ENCODE results near the gene ELK3.

Gene ELK3

GRCh38 chr12:96261557-96261956 lies 67.4 kb downstream of the ELK3 start:
- H3K27ac ChIP-seq (replicated peaks): no peak overlapping the region
- DNase-seq (ENCODE audit: low read depth in 1 of 2, low spot score in 1 of 2): no peak
- no peaks in the 10 kb centered on the region for H3K27me3 ChIP-seq (ENCODE audit: insufficient read depth, poor library complexity, severe bottlenecking)
- TF ChIP-seq REST (IDR thresholded peaks at IDR 0.05; ENCODE audit: insufficient replicate concordance, low read depth) (no peak), GABPA (IDR thresholded peaks at IDR 0.05; ENCODE audit: low read depth) (no peak), SPI1 (IDR thresholded peaks at IDR 0.05; ENCODE audit: borderline replicate concordance, low read depth) (no peak), POLR2AphosphoS5 (IDR thresholded peaks at IDR 0.05; ENCODE audit: low read depth) (no peak), CTCF (IDR thresholded peaks at IDR 0.05; ENCODE audit: insufficient read depth, low read length) (no peak)
- H3K4me3 ChIP-seq (replicated peaks; ENCODE audit: insufficient read depth, low read length): no peak overlapping the region

- no peak for TF ChIP-seq GABPA (IDR thresholded peaks at IDR 0.05; ENCODE audit: low read depth)
- TF ChIP-seq SPI1 (IDR thresholded peaks at IDR 0.05; ENCODE audit: borderline replicate concordance, low read depth): no peak
- TF ChIP-seq CTCF (IDR thresholded peaks at IDR 0.05; ENCODE audit: insufficient read depth, low read length): no peak
- no peak for TF ChIP-seq REST (IDR thresholded peaks at IDR 0.05; ENCODE audit: insufficient replicate concordance, low read depth)
- TF ChIP-seq POLR2AphosphoS5 (IDR thresholded peaks at IDR 0.05; ENCODE audit: low read depth): no peak
- no peak for DNase-seq (ENCODE audit: low read depth in 1 of 2, low spot score in 1 of 2)
- H3K27ac ChIP-seq (replicated peaks): no peak overlapping the region
- no peaks in the 10 kb centered on the region for H3K27me3 ChIP-seq (ENCODE audit: insufficient read depth, poor library complexity, severe bottlenecking)
- no peak overlapping the region for H3K4me3 ChIP-seq (replicated peaks; ENCODE audit: insufficient read depth, low read length)
Measured at GRCh38 chr12:96263449-96263902, 69.3 kb downstream of the ELK3 start.

- no peak for TF ChIP-seq CTCF (IDR thresholded peaks at IDR 0.05; ENCODE audit: insufficient read depth, low read length)
- TF ChIP-seq REST (IDR thresholded peaks at IDR 0.05; ENCODE audit: insufficient replicate concordance, low read depth): no peak
- TF ChIP-seq POLR2AphosphoS5 (IDR thresholded peaks at IDR 0.05; ENCODE audit: low read depth): no peak
- TF ChIP-seq GABPA (IDR thresholded peaks at IDR 0.05; ENCODE audit: low read depth): no peak
- TF ChIP-seq SPI1 (IDR thresholded peaks at IDR 0.05; ENCODE audit: borderline replicate concordance, low read depth): no peak
- no peak overlapping the region for H3K27ac ChIP-seq (replicated peaks)
- H3K27me3 ChIP-seq (ENCODE audit: insufficient read depth, poor library complexity, severe bottlenecking): no peaks in the 10 kb centered on the region
- no peak for DNase-seq (ENCODE audit: low read depth in 1 of 2, low spot score in 1 of 2)
- no peak overlapping the region for H3K4me3 ChIP-seq (replicated peaks; ENCODE audit: insufficient read depth, low read length)
Measured at GRCh38 chr12:96265400-96265799, 71.2 kb downstream of the ELK3 start.
